BJ (cell line): Measurements from ENCODE around the gene SUPV3L1. TPM values are rescaled to one million over a fixed set of nuclear protein-coding genes. Genes with fewer than 3 reads are reported as not detected.
"Not testable (repeated sequence)": the region's sequence is repeated elsewhere in the genome, so short reads cannot be mapped to it uniquely, and the experiment has no call there.

Experiments
- CTCF ChIA-PET: fragments of 350-600 bp; formaldehyde crosslinking; extraction: SDS; loops from one replicate; lab custom pipeline; 2021; ENCODE audit warnings: antibody characterized with exemption, inconsistent platforms; lab: Yijun Ruan, JAX
- POLR2A ChIA-PET: fragments of 300-600 bp; sonication (Branson Sonifier 250); formaldehyde crosslinking; extraction: SDS; loops from one replicate; lab custom pipeline; 2021; ENCODE audit warnings: antibody characterized with exemption; lab: Charles Lee
- DNase-seq: peaks from one replicate; pipeline ENCODE4 v3.0.0-alpha.2; 2011; ENCODE audit warnings: low read depth
- H3K27me3 ChIP-seq: 2 replicates; pipeline ENCODE4 v1.6.0; 2011; ENCODE audit warnings: low read length; ENCODE audit not compliant: control insufficient read depth, insufficient read depth
- H3K36me3 ChIP-seq: 2 replicates; pipeline ENCODE4 v1.5.1; 2011; ENCODE audit warnings: low read length; ENCODE audit not compliant: control insufficient read depth, insufficient read depth
- H3K4me3 ChIP-seq: 2 replicates; pipeline ENCODE4 v1.5.1; 2011; ENCODE audit warnings: low read depth, mild to moderate bottlenecking, control low read depth, low read length
- polyA plus RNA-seq: library from polyadenylated mRNA; depleted of rRNA; stranded (reverse); fragments of >200 nt; gene quantifications from 2 replicates; pipeline ENCODE4 v1.2.3, GENCODE V29; 2011; rRNA removed
- TF ChIP-seq, protein P1 (sequence below): IDR thresholded peaks from 2 replicates; pipeline ENCODE4 v1.5.1; 2011; ENCODE audit warnings: low read depth, mild to moderate bottlenecking, control low read depth, inconsistent platforms, low read length, moderate library complexity; ENCODE audit not compliant: insufficient read depth

The SUPV3L1 gene
- polyA plus RNA-seq, 1 experiment, result 17.1 TPM

DNA sequence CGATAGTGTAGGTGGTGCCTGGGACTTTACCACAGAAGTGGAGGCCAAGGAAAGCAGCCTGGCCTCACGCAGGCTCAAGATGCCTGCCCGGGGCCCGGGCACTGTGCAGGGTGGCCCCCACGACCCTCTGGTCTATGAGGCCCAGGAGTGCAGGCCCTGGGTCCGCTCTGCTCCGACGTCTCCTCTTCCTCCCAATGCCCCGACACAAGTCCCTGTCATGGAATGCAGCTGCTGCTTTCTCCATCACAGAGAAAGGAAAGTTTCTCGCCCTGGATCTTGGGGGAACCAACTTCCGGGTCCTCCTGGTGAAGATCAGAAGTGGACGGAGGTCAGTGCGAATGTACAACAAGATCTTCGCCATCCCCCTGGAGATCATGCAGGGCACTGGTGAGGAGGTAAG, 70.0 kb downstream of the SUPV3L1 start:
- DNase-seq, result no peak
- CTCF ChIA-PET, result interaction anchor here (1.3 kb wide), 1 partner anchor 158 kb away, joined by 3 read pairs; no protein-coding TSS in a partner anchor
- POLR2A ChIA-PET, result no interaction called here
- H3K27me3 ChIP-seq, result no peaks in the 10 kb centered on the region
- no peak overlapping the region for H3K4me3 ChIP-seq
- no peaks in the 10 kb centered on the region for H3K36me3 ChIP-seq
- TF ChIP-seq, protein P1, sequence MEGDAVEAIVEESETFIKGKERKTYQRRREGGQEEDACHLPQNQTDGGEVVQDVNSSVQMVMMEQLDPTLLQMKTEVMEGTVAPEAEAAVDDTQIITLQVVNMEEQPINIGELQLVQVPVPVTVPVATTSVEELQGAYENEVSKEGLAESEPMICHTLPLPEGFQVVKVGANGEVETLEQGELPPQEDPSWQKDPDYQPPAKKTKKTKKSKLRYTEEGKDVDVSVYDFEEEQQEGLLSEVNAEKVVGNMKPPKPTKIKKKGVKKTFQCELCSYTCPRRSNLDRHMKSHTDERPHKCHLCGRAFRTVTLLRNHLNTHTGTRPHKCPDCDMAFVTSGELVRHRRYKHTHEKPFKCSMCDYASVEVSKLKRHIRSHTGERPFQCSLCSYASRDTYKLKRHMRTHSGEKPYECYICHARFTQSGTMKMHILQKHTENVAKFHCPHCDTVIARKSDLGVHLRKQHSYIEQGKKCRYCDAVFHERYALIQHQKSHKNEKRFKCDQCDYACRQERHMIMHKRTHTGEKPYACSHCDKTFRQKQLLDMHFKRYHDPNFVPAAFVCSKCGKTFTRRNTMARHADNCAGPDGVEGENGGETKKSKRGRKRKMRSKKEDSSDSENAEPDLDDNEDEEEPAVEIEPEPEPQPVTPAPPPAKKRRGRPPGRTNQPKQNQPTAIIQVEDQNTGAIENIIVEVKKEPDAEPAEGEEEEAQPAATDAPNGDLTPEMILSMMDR, result no peak

DNA sequence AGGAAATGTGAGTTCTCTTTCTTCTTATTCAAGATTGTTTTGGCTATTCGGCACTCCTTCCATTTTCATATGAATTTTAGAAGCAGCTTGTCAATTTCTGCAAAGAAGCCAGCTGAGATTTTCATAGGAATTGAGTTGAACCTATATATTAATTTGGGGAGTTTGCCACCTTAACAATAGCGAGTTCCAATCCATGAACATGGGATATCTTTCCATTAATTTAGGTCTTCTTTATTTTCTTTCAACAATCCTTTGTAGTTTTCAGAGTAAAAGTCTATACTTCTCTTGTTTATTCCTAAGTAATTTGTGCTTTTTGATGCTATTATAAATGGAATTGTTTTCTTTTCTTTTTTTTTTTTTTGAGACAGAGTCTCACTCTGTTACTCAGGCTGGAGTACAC, 71.4 kb downstream of the SUPV3L1 start:
- H3K4me3 ChIP-seq, H3K36me3 ChIP-seq, H3K27me3 ChIP-seq, DNase-seq, POLR2A ChIA-PET: not testable (repeated sequence)
- CTCF ChIA-PET, result interaction anchor here (0.8 to 1.3 kb wide), 3 partner anchors 19 to 157 kb away, joined by 3 read pairs; no protein-coding TSS in a partner anchor

DNA sequence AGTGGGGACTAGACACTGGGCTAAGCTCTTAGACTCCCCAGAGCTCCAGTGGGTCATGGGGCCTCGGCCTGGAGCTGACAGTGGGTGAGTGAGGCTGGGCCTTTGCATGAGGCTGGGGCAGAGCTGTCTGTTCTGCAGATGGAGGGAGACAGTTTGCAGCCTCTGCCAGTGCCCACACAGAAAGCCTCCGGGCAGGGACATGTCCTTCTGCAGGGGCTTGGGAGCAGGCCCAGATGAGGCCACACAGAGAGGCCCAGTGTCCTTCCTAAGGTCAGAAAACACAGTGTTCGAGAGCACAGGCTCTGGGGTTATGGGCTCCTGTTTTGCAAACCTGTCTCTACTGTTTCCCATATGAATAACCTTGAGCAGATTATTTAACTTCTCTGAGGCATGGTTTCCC, 73.1 kb downstream of the SUPV3L1 start:
- Histone ChIP-seq H3K27me3 (peaks cover 5% of the 10 kb centered on the region), H3K36me3 (no peaks in the 10 kb centered on the region), H3K4me3 (no peak overlapping the region)
- TF ChIP-seq, protein P1, result no peak
- DNase-seq, result no peak
- CTCF ChIA-PET, result interaction anchor here (0.7 to 1.7 kb wide), 7 partner anchors 10 to 140 kb away, joined by 3 to 4 read pairs (median 3); no protein-coding TSS in a partner anchor
- POLR2A ChIA-PET, result no interaction called here

DNA sequence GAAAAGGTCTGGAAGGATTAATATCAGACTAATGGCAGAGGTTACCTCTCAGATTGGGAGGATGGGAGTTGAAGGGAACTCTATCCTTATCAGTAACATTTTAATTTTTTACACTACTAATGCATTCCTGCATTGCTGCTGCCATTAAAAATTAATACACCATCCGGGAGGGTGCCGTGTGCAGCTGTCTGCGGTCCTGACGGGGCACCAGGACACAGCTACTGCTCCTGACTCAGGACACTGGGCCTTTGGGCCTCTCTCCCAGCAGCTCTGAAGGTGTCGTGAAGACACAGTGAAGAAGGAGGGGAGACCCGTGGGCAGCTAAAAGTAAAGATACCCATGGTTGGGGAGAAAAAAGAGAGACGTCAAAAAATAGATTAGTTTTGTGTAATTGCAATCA, 74.8 kb downstream of the SUPV3L1 start:
- H3K36me3 ChIP-seq, result no peaks in the 10 kb centered on the region
- CTCF ChIA-PET, result no interaction called here
- H3K4me3 ChIP-seq, result no peak overlapping the region
- H3K27me3 ChIP-seq, result peaks cover 7% of the 10 kb centered on the region
- POLR2A ChIA-PET, result no interaction called here
- TF ChIP-seq, protein P1, result no peak
- no peak for DNase-seq

Other genes starting within 250 kb of the SUPV3L1 start
- 21.9 and 46.2 TPM in 2 replicates for gene DDX21, start 224.1 kb upstream of the SUPV3L1 start, polyA plus RNA-seq
- 27.4 and 36.9 TPM in 2 replicates for gene KIFBP, start 191.4 kb upstream of the SUPV3L1 start, polyA plus RNA-seq
- 83.5 and 127 TPM in 2 replicates for gene SRGN, start 92.1 kb upstream of the SUPV3L1 start, polyA plus RNA-seq
- gene VPS26A, start 56.1 kb upstream of the SUPV3L1 start, polyA plus RNA-seq, result 7.5 and 18.7 TPM in 2 replicates
- gene HKDC1, start 40.1 kb downstream of the SUPV3L1 start, polyA plus RNA-seq, result 0.09 and 0.18 TPM in 2 replicates
- 39.7 and 47.5 TPM in 2 replicates for gene HK1, start 98.3 kb downstream of the SUPV3L1 start, polyA plus RNA-seq
- 0.09 TPM in 2 replicates for gene TACR2, start 236.7 kb downstream of the SUPV3L1 start, polyA plus RNA-seq